ENCODE measurements around the gene GFER.

GRCh38 chr16:1985466-1986150 lies 1.6 kb downstream of the GFER start:
- TF ChIP-seq MAX (IDR thresholded peaks at IDR 0.05; ENCODE audit: low read depth, low read length) (no peak), NFIC (IDR thresholded peaks at IDR 0.05; ENCODE audit: low read depth, low read length) (no peak), ATF7 (IDR thresholded peaks at IDR 0.05; ENCODE audit: low read depth) (no peak), CREB1 (IDR thresholded peaks at IDR 0.05; ENCODE audit: low read depth) (no peak), CTCF (IDR thresholded peaks at IDR 0.05 in 2 of 3, conservative IDR thresholded peaks at IDR 0.05 in 1 of 3; ENCODE audit: control insufficient read depth in 2 of 3, extremely low read depth in 1 of 3, insufficient read depth in 1 of 3, low read depth in 3 of 3, low read length in 3 of 3) (no peak), SUZ12 (IDR thresholded peaks at IDR 0.05; ENCODE audit: unreplicated experiment) (no peak), POLR2AphosphoS5 (IDR thresholded peaks at IDR 0.05; ENCODE audit: low read length) (no peak)
